ENCODE results near the gene DACT1.

Gene DACT1

DNA sequence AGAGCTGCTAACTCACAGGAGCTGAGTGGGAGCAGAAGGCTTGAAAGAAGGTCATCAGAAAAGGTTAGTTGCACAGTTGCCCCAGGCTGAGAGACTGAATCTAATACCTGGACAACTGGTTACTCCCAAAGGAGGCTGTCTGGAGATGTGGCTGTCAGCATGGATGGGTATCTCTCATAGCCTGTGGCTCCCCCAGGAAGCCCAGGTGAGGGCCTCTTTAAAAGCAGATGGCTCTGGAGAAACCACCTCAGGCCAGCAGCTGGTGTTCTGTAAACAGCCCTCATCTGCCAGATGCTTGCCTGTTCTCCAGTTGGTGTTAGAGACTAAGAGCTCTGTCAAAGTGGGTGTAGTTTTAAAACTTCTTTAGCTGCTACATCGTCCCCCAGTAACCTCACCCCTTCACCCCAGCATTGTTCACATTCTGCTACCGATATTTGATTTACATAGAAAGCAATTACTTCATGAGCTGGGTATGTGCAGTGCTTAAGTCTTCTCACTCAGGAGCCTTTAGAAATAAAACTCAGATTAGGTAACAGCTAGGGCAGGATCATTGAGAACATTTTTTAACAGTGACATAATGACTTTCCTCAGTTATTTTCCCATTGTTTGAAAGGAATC lies 25.8 kb downstream of the DACT1 start:
- no peak for DNase-seq (ENCODE audit: extremely low read depth in 1 of 2, low read depth in 1 of 2)

DNA sequence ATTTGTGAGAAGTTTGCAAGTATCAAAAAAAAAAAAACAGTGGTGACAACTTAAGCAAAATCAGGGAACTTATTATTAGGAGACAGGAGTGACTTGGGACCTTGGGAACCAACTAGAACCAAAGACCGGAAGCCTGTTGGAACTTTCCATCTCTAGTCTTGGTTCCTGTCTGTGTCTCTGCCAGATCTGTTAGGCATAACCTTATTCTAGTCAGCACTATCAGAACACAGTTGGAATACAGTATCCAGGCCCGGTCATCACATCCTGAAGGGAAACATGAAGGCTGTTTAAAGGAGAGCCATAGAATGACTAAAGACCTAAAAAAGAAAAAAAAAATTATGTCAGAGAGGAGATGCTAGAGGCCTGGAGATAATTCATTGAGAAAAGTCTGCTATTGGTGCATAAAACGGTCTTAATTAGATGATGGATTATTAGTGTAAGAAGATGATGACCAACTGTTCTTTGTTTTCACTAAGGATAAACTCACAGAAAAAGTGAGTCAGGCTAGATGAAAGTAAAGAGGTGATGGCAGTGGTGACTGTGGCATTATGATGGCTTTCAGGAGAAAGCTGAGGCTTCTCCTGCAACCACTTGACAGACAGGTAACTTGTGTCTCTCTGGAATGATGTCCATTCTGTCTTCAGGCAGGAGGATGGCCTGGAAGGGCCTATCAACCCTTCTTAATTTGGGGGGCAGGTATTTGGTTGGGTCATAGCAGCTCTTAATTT lies 28.2 kb downstream of the DACT1 start:
- DNase-seq (ENCODE audit: extremely low read depth in 1 of 2, low read depth in 1 of 2), result no peak

DNA sequence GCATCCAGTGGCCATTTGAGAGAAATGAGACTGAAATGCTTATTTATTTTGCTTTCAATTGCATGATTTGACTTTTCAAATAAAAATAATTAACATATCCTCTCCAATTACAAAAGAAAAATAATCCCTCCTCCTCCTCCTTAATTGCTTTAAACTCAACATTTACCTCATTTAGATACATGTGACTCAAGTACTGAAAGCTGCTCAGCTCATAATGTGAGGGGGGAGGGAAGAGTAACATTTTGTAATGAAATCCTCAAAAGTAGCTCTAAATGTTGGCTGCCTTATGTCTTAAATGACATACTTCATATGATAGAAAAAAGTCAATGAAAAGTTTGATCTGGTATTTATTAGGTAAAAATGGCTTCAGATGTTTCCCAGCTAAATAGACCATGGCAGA lies 29.0 kb downstream of the DACT1 start:
- no peak for DNase-seq (ENCODE audit: extremely low read depth in 1 of 2, low read depth in 1 of 2)

- no peak for DNase-seq (ENCODE audit: extremely low read depth in 1 of 2, low read depth in 1 of 2)
Measured at GRCh38 chr14:58667900-58668299, 30.1 kb downstream of the DACT1 start.

DNA sequence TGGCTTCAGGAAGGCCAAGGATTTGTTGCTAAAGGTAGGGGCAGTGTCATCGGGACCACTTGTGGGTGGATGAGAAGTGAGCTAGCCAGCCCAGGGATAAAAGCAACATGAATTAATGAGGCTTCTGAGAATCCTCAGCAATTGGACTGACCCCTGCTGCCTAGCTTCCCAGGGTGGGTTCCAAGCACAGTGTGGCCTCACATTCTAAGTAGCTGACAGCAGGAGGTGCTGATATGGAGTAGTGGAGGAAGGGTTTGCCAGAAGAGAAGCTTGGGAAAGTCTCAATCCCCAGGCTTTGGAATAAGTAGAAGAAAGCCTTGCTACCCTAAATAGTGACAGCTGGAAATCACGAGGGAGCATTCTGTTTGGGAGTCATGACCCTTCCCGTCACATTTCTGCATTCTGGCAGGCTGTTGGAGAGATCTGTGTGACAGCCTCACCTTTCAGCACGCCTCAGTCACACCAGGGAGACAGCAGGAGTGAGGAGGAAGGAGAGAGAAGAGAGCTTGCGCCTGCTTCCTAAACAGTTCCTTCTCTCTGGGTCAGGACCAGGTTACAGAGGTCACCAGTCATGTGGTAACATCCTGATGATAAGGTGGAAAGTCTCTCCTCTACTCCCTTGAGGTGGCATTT lies 31.2 kb downstream of the DACT1 start:
- DNase-seq (ENCODE audit: extremely low read depth in 1 of 2, low read depth in 1 of 2), result no peak

GRCh38 chr14:58669556-58670200 lies 31.9 kb downstream of the DACT1 start:
- no peak for DNase-seq (ENCODE audit: extremely low read depth in 1 of 2, low read depth in 1 of 2)

DNA sequence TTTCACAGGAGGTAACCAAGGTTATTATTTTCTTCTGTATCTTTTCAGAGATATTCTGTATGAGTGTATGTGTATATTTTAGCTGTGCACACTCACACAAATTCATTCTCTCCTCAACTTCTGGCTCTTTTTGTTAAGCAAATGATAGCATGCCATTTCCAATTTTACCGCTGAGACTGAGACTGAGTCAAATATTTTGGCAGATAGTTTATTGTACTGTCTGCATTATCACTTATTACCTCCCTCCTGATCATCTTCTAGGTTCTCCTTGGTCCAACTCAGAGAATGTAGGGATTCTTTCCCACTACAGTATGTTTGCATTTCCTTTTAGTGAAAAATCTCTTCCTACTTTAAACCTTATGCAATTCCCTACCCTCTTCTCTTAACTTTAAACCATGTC lies 33.3 kb downstream of the DACT1 start:
- DNase-seq (ENCODE audit: extremely low read depth in 1 of 2, low read depth in 1 of 2), result no peak

DNA sequence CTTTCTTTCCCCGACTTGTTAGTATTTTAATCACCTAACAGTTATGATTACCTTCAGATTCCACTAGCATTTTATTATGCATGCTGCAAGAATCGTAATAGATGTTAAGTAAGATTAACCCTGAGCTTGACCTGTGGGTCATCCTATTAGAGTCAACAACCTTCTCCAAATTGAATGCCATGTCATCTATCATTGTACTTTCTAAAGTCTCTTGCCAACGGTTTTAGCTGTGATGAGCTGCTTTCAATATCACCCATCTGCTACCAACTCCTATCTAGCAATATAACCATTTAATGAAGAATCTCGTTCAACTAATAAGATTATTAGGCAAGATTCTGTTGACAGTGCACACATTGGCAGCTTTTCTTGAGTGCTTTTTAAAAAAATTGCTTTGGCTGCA lies 33.7 kb downstream of the DACT1 start:
- DNase-seq (ENCODE audit: extremely low read depth in 1 of 2, low read depth in 1 of 2), result no peak

DNA sequence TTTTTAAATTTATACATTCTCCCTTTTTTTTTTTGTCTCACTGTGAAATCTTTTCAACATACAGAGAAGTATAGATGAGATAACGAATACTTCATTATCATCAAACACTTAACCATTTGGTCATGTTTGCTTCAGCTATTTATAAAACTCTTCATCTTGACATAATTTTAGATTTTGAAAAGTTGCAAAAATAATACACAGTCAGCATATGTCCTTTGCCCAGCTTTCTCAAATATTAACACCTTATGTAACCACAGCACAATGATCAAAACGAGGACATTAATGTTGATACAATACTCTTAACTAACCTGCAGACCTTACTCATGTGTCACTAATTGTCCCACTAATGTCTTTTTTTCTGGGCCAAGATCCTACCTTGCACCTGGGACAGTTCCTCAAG lies 36.0 kb downstream of the DACT1 start:
- no peak for DNase-seq (ENCODE audit: extremely low read depth in 1 of 2, low read depth in 1 of 2)

DNA sequence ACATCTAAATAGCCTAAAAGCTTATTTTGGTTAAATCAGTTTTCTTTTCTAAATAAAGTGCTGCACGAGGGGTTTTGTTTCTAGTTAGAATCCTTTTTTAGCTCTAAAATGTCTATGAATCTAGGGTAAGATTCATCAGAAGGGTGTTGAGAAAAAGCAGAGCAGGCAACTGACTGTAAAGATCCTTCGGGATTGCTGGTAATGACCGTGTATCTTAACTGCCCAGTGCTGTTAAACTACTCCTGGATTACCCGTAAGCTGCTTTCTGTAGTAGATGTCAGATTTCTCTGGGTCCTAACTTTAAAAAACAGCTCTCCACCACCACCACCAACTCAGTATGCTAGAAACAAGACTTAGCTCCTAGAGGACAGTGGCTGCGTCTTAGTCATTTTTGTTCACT lies 39.2 kb downstream of the DACT1 start:
- DNase-seq (ENCODE audit: extremely low read depth in 1 of 2, low read depth in 1 of 2), result no peak

DNA sequence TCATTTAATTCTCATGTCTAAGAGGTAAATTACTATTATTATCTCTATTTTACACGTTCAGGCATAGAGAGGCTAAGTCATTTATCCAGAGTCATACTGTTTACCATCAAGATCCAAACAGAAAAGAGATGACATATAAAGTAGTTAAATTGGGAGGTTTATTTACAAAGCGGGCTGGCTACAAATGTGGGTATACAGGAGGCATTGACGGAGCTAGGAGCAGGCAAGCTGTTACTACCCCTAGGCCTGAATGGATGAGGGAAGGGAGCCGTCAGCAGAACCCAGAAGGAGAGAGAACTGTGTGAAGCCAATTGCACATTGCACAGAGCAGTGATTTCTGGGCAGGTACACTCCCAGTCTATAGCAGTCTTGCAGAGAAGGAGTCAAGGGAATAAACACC lies 39.8 kb downstream of the DACT1 start:
- no peak for DNase-seq (ENCODE audit: extremely low read depth in 1 of 2, low read depth in 1 of 2)

DNA sequence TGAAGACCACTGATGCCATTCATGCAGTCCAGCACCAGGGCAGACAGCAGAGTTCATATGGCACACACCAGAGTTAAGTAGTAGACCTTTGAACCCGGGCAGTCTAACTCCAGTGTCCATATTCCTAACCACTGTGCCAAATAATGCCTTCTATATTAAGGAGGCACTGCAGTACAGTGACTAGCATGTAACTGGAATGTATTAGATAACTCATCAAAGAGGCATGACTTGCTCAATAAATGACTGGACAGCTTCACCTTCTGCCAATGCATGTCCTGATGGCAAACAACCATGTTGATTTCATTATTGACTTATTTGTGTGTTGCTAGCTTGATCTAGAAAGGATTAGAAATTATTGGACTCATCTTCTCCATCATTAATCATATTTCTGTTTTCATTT lies 40.2 kb downstream of the DACT1 start:
- no peak for DNase-seq (ENCODE audit: extremely low read depth in 1 of 2, low read depth in 1 of 2)

DNA sequence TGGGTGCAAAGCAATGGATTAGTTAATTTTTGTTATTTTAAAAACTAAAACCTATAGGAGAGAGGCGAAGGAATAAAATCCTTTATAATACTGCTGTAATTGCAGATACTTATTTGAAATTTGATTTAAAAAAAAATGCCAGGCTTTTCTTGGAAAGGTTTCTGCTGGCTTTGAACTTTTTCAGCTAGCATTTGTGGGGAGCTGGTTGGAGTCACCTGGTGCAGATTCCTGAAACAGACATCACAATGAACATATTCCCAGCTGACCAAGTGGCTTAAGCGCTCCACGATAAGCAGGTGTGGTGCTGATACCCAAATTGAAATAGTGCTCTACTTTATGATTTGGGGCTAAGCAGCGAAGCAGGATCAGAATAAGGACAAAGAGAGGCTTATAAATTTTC lies 42.9 kb downstream of the DACT1 start:
- DNase-seq (ENCODE audit: extremely low read depth in 1 of 2, low read depth in 1 of 2), result no peak

- DNase-seq (ENCODE audit: extremely low read depth in 1 of 2, low read depth in 1 of 2), result no peak
Measured at GRCh38 chr14:58687232-58687795, 49.6 kb downstream of the DACT1 start.

DNA sequence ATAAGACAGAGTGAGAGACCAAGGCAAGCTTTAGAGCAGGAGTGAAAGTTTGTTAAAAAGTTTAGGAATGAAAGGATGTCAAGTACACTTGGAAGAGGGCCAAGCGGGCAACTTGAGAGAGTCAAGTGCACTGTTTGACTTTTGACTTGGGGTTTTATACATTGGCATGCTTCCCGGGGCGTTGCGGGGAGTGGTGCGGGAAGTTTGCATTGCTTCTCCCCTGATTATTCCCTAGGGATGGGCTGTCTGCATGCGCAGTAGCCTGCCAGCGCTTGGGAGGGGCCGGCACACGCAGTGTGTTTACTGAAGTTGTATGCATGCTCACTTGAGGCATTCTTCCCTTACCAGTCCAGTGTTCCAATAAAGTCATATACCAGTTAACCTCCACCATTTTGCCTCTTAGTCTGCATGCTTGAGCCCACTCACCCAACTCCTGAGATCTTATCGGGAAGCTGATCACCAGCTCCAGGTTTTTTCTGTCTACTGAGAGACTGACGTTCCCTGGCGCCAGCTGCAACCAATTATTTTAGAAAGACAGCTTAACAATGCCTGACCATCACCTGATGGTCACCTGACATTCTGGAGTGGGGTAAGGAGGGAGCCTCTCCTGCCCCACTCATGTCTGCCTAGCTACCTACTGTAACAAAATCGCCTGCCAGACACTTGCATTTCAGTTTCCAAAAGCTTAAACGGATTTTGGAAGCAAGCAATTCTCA lies 53.2 kb downstream of the DACT1 start:
- no peak for DNase-seq (ENCODE audit: extremely low read depth in 1 of 2, low read depth in 1 of 2)

DNA sequence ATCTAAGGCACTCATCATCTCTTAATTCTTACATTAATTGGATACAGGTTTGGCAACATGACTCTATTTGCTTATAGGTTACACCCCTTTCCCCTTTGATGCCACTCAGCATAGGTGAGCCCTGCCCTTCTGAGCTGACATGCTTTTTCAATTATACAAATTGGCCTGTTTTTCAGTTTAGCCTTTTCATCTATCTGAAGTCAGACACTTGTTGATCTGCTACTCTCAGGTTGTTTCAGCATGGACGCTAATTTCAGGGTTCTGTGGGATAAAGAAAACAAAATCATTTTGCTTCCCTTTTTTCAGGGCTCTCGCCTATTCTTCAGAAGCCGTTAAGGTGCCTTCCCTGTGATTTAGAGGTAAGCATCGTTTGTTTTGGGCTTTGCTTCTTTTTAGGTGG lies 55.3 kb downstream of the DACT1 start:
- DNase-seq (ENCODE audit: extremely low read depth in 1 of 2, low read depth in 1 of 2), result no peak

GRCh38 chr14:58695514-58695913 lies 57.8 kb downstream of the DACT1 start:
- no peak for DNase-seq (ENCODE audit: extremely low read depth in 1 of 2, low read depth in 1 of 2)

- DNase-seq (ENCODE audit: extremely low read depth in 1 of 2, low read depth in 1 of 2), result no peak
Measured at GRCh38 chr14:58697266-58697929, 59.6 kb downstream of the DACT1 start.
